HG02884 (cell line): ENCODE measurements around the gene GLRX2.

Experiments
- ATAC-seq: cut with Tn5 transposase; IDR thresholded peaks from one replicate; pipeline ENCODE4 v1.9.1; 2021; ENCODE audit warnings: mild to moderate bottlenecking, moderate library complexity; ENCODE audit not compliant: unreplicated experiment

GLRX2 gene

DNA sequence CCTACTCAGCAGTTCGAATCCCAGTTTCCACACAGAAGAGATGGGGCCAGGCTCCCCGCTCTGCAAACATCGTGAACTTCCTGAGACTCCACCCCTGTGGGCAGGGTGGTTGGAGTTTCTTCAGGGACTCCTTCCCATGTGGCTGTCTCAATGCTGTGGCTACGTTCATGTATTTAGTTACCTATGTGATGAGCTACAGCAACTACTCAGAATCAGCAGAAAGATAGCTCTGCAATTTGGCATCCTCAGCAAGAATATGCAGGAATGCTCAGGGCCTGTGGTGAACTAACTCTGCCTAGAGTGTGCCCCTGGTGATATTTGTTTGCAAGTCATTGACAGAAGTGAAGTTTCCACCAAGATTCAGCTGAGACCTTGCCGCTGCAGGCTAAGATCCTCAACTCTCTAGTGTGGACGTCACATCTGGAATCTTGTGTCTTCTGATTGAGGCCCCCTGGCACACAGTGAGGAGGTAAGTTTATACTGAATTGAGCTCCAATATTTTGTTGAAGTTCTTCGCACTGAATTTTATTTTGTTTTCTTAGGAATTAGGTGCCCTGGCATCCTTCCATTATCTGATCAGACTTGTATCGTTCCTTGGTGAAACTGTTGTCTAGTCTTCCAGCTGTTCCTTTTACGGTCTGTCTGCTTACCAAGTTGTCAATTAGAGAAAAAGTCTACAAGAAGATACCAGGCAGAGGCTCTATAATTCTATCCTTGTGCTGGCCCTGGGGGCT lies 8.2 kb upstream of the GLRX2 start:
- no peak for ATAC-seq

DNA sequence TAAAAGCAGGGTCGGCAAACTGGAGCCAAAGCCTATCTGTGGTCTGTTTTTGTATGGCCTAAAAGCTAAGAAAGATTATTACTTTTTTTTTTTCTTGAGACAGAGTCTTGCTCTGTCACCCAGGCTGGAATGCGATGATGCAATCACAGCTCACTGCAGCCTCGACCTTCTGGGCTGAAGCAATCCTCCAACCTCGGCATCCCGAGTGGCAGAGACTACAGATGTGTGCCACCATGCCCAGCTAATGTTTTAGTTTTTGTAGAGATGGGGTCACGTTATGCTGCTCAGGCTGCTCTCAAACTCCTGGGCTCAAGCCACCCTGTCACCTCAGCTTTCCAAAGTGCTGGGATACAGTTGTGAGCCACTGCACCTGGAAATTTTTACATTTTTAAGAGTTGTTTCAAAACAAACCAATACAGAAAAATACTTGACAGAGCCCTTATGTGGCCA lies 6.5 kb upstream of the GLRX2 start:
- no peak for ATAC-seq

DNA sequence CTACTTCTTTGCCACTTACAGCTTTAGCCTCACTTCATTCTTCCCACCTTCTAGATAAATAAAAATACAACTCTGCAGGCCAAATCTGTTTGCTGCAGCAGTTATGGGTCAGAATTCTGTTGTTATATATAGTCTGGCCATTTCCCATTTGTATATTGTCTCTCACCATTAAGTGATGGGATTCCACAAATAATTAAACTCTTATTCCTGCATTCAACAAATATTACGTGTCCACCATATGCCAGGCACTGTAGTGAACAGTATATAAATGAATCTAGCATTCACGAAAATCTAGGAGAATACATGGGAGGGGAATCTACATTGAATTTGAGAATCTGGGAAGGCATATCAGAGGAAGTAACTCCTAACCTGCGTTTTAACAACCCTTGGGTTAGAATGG lies 5.7 kb upstream of the GLRX2 start:
- no peak for ATAC-seq

DNA sequence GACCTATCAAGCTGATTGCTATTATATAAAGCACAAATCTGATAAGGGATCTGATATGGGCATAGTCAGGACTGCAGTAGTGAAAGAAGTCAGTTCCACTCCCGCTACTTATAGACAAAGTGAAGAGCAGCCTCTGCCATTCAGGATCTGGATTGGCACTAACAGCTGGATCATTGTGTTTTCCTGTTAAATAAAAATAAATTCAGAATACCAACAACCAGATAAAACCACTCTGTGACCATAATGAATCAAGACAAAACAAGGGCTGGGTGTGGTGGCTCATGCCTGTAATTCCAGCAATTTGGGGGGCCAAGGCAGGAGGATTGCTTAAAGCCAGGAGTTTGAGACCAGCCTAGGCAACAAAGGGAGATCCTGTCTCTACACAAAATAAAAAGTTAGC lies 5.0 kb upstream of the GLRX2 start:
- no peak for ATAC-seq

DNA sequence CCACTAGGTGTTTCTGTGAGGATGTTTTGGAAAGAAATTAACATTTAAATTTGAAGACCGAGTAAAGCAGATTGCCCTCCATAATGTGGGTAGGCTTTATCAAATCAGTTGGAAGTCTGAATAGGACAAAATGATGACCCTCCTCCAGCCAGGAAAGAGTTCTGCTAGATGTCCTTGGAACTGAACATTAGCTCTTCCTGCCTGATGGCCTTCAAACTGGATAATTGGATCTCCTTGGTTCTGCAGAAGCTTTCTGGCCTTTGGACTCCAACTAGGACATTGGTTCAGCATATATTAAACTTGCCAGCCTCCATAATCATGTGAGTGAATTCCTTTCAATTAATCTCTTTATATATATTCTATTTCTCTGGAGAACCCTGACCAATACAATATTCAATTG lies 4.4 kb upstream of the GLRX2 start:
- no peak for ATAC-seq

DNA sequence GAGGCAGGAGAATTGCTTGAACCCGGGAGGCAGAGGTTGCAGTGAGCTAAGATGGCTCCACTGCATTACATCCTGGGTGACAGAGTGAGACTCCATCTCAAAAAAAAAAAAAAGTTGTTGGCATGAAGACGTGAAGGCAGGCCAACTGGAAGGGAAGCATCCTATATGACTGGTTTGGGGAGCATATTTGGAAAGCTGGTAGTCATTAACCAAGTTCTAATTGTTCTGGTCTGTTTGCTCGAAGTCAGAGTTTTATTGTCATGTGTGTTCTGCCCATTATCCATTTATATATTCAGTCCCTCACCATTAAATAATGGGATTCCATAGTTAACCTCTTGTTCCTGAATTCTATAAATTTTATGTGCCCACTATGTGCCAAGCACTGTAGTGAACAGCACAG lies 3.3 kb upstream of the GLRX2 start:
- ATAC-seq = no peak

DNA sequence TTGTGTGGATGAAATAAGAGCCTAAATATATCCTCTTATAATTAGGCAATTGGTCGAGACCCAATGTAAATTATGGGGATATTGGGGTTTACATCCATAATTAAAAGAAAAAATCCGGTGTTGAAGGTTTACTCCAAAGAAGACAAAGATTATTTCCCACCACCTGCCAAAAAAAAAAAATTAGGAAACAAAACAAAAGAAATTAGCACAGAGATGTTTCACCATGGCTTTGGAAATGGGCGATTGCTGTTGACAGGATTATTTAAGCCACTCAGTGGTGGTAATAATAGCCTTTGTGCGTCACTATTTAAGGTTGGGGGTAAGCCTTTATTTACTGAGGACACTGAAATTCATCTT lies 585 bp upstream of the GLRX2 start:
- ATAC-seq = no peak

DNA sequence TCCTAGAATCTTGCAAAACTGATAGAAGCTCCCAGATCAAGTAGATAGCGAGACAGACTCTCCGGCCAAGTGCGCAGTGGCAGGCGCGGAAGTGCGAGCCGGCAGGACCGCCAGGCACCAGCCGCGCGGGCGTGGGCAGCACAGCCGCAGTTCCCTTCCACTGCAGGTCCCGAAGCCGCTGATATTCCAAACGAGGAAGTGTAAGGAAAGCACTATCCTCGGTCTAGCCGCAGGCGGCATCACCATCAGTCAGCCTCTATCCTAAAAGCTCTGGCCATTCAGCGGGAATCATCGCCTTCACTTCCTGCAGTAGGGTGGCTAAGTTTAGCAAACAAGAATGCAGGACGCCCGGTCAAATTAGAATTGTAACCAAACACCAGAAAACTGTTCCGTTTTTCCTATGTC lies 710 bp downstream of the GLRX2 start:
- peak; percentile 35 for ATAC-seq

DNA sequence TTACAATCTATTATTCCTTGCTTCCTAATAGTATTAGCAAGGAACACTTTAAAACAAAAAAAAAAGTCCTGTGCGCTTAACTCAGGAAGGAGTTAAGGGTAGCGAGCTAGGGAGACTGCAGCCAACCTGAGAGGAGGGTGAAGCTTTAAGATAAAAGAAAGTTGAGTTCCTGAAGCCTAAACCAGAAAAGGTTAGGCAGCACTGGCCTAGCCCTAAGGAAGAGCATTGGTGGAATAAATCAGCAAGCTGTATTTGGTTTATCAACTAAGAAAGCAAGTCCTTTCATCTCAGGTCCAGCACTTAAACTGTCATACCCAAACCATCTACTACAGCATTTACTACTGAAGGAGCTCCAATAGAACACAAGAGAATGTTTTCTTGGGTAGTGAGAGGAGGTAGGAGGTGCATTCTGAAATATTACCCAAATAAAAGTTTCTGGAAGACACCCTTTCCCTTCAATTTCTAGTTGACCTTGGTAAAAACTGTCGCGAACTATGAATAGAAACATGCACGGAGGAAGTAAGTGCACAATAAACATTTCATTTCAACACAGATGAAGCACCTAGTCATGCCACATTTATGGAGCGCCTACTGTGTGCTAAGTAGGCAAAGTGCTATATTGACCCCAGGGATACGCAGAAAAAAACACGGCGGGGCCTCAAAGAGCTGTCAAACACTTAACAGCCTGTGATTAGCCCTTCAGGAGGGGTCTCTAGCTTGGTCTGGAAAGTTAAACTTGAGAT lies 1.3 kb downstream of the GLRX2 start:
- ATAC-seq = peak; percentile 0

DNA sequence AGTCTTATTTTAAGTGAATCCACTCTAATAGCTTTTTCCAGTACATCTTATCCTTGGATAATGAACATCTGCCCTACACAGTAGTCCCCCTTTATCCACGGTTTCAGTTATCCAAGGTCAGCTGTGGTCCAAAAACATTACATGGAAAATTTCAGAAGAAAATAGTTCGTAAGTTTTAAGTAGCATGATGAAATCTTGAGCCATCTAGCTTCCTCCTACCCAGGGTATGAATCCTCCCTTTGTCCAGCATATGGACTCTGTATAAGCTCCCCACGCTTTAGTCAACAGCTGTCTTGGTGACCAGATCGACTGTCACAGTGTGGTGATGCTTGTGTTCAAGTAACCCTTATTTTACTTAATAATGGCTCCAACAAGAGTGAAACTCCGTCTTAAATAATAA lies 2.6 kb downstream of the GLRX2 start:
- no peak for ATAC-seq

DNA sequence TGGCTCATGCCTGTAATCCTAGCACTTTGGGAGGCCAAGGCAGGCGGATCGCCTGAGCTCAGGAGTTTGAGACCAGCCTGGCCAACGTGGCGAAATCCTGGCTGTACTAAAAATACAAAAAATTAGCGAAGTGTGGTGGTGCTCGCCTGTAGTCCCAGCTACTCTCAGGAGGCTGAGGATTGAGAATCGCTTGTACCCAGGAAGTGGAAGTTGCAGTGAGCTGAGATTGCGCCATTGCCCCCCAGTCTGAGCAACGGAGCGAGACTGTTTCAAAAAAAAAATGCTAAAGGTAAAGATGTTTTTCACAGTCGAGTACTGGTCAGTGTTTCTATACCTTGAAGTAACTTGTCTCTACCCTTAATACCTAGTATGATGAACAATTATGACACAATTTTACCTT lies 11.1 kb downstream of the GLRX2 start:
- no peak for ATAC-seq

DNA sequence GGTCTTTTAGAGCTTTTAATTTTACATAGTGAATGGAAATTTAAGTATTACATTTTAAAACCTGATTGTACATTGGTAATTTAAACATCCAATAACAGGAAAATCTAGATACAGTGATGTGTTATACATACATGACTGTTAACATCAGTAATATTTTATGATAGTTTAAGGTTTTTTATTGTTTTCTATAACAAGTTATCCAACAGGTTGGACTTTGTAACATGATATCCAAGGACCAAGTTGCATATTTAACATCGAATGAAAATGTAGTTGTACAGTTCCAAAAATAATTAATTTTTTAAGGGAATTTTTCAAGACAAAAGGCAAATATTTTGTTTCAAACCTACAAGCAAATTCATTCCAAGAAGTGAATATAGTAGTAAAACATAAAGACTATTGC lies 14.3 kb downstream of the GLRX2 start:
- ATAC-seq = no peak

DNA sequence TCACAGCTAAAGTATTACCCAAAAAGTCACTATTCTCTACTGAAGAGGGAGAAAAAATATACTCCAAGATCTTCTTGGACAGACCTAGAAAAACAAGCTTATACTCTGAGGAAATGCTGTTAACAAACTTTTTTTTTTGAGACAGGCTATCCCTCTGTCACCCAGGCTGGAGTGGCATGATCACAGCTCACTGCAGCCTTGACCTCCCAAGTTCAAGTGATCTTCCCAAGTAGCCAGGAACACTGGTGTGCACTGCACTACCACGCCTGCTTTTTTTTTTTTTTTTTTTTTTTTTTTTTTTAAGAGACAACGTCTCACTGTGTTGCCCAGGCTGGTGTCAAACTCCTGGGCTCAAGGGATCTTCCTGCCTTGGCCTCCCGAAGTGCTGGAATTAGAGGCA lies 17.3 kb downstream of the GLRX2 start:
- ATAC-seq = no peak

DNA sequence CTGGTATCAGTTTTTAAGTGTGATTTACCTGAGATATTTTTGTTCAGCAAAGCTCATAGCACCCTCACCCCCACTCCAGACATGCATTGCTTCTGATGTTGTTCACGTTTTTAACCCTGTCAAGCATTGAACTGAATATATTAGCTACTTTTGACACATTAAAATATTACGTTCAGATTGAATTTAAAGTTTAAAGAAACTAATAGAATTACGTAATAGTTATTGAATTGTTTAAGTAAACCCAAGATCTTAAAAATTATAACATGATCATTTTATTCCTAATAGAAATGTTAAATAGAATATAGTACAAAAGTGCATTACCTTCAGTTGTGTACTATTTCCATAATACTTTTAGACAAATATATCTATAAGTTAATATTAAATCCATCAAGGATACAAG lies 18.9 kb downstream of the GLRX2 start:
- no peak for ATAC-seq

DNA sequence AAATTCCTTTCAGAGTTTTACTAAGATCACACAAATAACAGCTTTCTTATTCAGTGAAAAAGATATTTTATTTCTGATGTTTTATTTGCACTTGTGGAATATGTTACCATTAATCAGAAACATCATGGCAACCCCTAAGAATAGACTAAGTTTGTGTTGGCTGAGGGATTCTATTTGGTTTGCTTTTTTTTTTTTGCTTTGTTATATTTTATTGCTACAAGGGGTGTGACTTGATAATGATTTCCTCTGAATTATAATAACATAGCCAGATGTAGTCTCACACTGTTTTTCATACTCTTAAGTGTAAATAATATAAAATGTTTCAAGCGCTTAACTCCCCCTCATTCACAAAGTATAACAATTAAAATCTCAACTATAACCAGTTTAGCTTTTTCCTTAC lies 20.0 kb downstream of the GLRX2 start:
- ATAC-seq = no peak

DNA sequence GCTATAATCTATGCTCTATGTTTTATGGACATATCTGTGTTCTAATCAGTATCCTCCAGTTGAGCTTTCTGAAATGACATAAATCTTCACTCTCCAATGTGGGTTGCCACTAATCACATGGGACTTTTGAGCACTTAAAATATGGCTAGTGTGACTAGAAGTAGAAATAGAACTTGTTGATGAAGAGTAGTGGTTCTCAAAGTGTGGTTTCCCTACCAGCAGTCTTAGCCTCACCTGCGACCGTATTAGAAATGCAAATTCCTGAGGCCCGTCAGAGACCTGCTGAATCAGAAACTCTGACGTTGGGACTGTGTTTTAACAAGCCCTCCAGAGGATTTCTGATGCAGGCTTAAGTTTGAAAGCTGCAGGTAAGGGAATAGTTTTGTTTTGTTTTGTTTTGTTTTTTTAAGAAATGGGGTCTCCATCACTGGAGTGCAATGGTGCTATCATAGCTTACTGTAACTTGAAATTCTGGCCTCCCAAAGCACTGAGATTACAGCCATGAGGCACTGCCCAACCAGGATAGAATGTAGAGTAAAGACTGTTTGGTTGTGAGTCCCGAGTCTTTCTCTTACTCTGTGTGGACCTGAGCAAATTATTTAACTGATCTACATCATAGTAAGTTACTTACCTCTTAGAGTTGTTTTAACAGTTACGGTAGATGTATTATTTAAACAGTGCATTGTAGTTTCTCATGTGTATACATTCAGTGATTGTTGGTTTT lies 21.7 kb downstream of the GLRX2 start:
- peak; percentile 96 for ATAC-seq

DNA sequence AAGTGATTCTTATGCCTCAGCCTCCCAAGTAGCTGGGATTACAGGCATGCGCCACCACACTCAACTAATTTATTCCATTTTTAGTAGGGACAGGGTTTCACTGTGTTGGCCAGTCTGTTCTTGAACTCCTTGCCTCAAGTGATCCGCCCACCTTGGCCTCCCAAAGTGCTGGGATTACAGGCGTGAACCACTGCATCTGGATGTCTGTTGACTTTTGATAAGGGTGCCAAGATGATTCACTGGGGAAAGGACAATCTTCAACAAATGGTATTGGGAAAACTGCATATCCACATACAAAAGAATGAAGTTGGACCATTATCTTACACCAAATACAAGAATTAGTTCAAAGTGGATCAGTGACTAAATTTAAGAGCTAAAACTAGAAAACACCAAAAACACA lies 26.0 kb downstream of the GLRX2 start:
- ATAC-seq = no peak

DNA sequence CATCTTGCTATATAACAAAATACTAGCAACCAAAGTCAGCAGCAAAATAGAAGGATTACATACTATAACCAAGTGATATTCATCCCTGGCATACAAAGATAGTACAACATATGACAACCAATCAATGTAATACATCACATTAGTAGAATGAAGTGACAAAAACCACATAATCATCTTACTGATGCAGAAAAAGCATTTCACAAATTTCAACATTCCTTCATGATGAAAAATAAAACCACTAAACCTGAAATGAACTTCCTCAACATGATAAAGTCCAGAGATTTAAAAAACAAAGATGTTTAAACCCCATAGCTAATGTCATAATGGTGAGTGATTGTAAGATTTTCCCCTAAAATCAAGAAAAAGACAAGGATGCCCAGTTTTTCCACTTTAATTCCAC lies 27.2 kb downstream of the GLRX2 start:
- no peak for ATAC-seq

DNA sequence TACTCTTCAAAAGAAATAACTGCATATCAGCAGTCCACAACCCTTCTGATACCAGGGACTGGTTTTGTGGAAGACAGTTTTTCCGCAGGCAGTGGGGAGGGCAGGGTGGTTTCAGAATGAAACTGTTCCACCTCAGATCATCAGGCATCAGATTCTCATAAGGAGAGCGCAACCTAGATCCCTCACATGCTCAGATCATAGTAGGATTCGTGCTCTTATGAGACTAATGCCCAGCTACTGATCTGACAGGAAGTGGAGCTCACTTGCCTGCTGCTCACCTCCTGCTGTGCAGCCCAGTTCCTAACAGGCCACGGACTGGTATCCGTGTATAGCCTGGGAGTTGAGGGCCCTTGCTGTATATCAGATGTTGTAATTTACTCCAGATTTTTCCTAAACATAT lies 34.3 kb downstream of the GLRX2 start:
- ATAC-seq = peak; percentile 67

DNA sequence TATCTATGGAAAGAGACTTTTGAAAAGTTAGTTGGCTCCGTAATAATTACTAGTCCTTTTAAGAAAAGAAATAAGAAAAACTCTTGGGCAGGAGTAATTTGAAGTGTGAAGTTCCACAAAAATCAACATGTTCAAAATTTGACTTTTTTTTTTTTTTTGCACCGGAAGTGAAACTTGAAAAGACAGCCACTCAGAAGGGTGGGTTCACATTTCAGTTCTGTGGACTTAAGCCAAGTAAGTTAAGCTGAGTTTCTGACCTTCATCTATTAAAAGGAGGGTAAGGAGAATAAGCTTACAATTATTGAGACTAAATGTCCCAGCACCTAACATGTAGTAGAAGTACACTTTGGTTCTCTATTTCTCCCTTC lies 34.8 kb downstream of the GLRX2 start:
- no peak for ATAC-seq

DNA sequence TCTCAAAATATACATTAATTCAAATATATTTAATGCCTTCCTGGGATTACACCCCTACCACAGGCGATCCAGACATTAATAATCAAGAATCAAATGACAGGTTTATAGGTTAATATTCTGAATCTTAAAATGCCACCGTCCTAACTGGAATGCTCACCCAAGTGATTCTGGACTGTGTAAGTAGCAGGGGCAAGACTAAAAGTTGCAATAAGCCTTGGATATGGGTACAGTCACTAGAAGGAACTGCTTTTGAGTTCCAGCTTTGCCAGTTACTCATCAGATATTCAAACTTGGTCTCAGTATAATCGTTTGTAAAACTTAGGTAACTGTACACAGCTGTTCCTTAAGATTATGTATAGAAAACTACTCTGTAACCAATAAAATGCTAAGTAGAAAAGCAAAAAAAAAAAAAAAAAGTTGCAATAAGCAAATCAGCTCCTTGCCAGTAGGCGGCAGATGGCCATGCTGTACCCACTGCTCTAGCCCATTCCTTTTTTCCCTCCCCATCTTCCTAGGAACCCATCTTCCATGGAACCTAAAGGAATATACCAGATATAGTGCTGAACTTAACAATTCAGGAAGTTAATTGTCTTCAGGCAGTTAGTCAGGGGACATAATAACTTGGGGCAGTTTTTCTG lies 35.3 kb downstream of the GLRX2 start:
- ATAC-seq = no peak

DNA sequence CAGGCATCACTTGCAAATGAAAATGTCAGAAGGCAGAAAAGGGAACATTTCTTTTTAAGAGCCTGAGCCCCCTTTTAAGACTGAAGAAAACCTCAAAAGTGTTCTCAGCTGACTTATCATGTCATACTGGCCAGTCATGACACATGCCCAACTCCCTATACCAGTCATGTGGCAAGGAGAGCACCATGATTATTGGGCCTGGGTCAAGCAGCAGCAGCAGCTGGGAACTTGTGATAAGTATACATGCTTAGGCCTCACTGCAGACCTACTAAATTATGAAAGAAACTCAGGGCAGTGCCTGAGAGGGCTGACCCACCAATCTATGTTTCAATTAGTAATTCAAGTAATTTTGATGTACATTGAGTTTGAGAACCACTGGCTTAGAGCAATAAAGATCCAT lies 37.2 kb downstream of the GLRX2 start:
- no peak for ATAC-seq
